HL-60 (cell line): Measurements from ENCODE around the gene CNIH3.
"Not testable (repeated sequence)": the region's sequence is repeated elsewhere in the genome, so short reads cannot be mapped to it uniquely, and the experiment has no call there.

ENCODE experiments used
- DNase-seq, 2 experiments: peaks; one replicate each; pipeline ENCODE4 v3.0.0-alpha.2; 2010 to 2020; ENCODE audit warnings: low read depth in 1 of 2, low spot score in 1 of 2
- H3K27ac ChIP-seq: fragments of 250-450 bp; sonication (Bioruptor Pico); replicated peaks from 2 replicates; pipeline ENCODE4 v1.5.1; 2020; ENCODE audit warnings: mild to moderate bottlenecking, moderate library complexity
- H3K27me3 ChIP-seq: fragments of 250-450 bp; sonication (Bioruptor Pico); 2 replicates; pipeline ENCODE4 v1.5.1; 2021; ENCODE audit warnings: mild to moderate bottlenecking, moderate library complexity; ENCODE audit not compliant: insufficient read depth, poor library complexity, severe bottlenecking
- H3K4me3 ChIP-seq: replicated peaks from 2 replicates; pipeline ENCODE4 v1.5.1; 2011; ENCODE audit warnings: mild to moderate bottlenecking, control low read depth, low read length; ENCODE audit not compliant: insufficient read depth
- GABPA ChIP-seq: IDR thresholded peaks from 2 replicates; pipeline ENCODE4 v1.6.1; 2012; ENCODE audit warnings: low read depth
- POLR2AphosphoS5 ChIP-seq: IDR thresholded peaks from 2 replicates; pipeline ENCODE4 v1.6.1; 2012; ENCODE audit warnings: low read depth
- SPI1 ChIP-seq: IDR thresholded peaks from 2 replicates; pipeline ENCODE4 v1.6.1; 2012; ENCODE audit warnings: low read depth, mild to moderate bottlenecking, borderline replicate concordance
- long read RNA-seq: library from polyadenylated mRNA; unstranded; transcript quantifications from one replicate; pipeline ENCODE4 v2.0.0, GENCODE V29; 2020
- TF ChIP-seq, protein P1 (sequence below): IDR thresholded peaks from one replicate; pipeline ENCODE4 v1.5.1; 2011; ENCODE audit warnings: low read length, control low read depth, inconsistent platforms; ENCODE audit not compliant: insufficient read depth
- TF ChIP-seq, protein P2 (sequence below): IDR thresholded peaks from 2 replicates; pipeline ENCODE4 v1.6.1; 2012; ENCODE audit warnings: low read depth; ENCODE audit not compliant: insufficient replicate concordance

CNIH3 gene
- long read RNA-seq, transcript CNIH3-201 (6 exons, 2,558 nt): major isoform, 5 of 13 reads
- long read RNA-seq, partial matches to known transcripts: 0 of 13 reads
- long read RNA-seq, other reads (novel, unspliced or antisense): 8 of 13 reads

DNA sequence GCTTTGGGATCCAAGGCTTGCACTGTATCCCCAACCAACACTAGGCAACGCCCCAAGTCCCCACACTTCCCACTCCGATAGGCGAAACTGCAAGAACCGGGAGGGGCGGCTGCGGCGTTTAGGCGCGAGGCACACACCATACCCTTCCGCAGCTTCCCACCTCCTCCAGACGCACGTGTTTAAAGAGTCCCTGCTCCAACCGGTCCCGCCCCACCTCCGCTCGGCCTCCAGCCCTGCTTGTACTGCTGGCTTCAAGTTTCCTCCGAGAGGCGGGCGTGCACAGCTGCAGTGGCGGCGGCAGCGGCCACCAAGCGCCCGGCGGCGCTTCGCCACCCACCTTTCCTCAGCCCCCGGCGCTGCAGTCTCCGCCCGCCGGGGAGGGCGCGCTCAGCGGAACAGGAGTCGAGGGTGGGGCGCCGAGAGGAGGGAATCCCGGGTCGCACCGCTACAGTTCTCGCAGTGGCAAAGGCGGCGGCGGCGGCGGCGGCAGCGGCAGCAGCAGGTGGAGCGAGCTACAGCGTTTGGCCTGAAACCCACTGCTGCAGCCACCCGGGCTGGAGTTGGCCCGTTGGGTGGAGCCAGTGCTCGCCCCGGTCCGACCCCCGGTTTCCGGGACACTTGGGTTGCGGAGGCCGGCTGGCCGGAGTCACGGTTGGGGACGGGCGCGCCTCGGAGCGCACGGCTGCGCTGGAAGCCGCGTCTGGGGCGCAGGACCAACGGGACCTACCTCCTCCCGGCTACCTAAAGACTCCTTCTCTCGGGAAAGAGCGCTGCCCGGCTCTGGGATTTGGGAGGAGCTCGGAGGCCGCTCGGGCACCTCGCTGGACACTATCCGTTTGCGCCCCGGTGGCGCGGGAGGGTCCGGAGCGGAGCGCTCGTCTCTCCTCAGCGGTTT lies at the start of gene CNIH3:
Gene CNIH3 (plus strand): TSS at position 457 of the 895 bp plus-strand sequence. CDS start 858 bp downstream, outside the sequence.
- TF ChIP-seq, protein P1, sequence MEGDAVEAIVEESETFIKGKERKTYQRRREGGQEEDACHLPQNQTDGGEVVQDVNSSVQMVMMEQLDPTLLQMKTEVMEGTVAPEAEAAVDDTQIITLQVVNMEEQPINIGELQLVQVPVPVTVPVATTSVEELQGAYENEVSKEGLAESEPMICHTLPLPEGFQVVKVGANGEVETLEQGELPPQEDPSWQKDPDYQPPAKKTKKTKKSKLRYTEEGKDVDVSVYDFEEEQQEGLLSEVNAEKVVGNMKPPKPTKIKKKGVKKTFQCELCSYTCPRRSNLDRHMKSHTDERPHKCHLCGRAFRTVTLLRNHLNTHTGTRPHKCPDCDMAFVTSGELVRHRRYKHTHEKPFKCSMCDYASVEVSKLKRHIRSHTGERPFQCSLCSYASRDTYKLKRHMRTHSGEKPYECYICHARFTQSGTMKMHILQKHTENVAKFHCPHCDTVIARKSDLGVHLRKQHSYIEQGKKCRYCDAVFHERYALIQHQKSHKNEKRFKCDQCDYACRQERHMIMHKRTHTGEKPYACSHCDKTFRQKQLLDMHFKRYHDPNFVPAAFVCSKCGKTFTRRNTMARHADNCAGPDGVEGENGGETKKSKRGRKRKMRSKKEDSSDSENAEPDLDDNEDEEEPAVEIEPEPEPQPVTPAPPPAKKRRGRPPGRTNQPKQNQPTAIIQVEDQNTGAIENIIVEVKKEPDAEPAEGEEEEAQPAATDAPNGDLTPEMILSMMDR: no peak
- peak; percentile 1; the same call in 1 of the 2 replicates for TF ChIP-seq SPI1
- TF ChIP-seq POLR2AphosphoS5: peak; percentile 21; the same call in 1 of the 2 replicates
- H3K27ac ChIP-seq: no peak within 1 kb of the TSS
- H3K4me3 ChIP-seq: peak within 1 kb of the TSS; percentile 40
- peaks cover 47% of the 10 kb centered on the region for H3K27me3 ChIP-seq
- peak; percentile 28 to 42 for DNase-seq

DNA sequence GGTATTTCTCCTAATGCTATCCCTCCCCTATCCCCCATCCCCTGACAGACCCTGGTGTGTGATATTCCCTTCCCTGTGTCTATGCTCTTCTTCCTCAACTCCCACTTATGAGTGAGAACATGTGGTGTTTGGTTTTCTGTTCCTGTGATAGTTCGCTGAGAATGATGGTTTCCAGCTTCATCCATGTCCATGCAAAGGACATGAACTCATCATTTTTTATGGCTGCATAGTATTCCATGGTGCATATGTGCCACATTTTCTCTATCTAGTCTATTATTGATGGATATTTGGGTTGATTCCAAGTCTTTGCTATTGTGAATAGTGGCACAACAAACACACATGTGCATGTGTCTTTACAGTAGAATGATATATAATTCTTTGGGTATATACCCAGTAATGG lies 49.6 kb upstream of the CNIH3 start:
- H3K27me3 ChIP-seq, H3K4me3 ChIP-seq, DNase-seq, H3K27ac ChIP-seq: not testable (repeated sequence)

DNA sequence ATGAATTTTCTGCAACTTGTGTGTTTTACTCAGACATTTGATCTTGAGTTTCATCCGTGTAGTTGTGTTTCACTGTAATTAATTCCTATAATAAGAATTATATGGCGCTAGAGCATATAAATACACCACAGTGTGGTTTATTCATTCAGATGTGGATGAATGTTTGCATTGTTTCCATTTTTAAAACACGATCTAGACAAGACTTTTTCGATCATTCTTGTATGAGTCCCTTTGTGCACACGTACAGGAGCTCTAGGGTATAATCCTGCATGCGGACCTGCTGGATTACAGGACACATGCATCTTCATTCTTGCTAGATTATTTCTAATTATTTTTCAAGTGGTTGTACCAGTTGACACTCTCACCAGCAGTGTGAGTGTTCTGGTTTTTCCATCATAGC lies 46.8 kb upstream of the CNIH3 start:
- TF ChIP-seq SPI1: no peak
- TF ChIP-seq, protein P1: no peak
- TF ChIP-seq POLR2AphosphoS5: no peak
- TF ChIP-seq, protein P2, sequence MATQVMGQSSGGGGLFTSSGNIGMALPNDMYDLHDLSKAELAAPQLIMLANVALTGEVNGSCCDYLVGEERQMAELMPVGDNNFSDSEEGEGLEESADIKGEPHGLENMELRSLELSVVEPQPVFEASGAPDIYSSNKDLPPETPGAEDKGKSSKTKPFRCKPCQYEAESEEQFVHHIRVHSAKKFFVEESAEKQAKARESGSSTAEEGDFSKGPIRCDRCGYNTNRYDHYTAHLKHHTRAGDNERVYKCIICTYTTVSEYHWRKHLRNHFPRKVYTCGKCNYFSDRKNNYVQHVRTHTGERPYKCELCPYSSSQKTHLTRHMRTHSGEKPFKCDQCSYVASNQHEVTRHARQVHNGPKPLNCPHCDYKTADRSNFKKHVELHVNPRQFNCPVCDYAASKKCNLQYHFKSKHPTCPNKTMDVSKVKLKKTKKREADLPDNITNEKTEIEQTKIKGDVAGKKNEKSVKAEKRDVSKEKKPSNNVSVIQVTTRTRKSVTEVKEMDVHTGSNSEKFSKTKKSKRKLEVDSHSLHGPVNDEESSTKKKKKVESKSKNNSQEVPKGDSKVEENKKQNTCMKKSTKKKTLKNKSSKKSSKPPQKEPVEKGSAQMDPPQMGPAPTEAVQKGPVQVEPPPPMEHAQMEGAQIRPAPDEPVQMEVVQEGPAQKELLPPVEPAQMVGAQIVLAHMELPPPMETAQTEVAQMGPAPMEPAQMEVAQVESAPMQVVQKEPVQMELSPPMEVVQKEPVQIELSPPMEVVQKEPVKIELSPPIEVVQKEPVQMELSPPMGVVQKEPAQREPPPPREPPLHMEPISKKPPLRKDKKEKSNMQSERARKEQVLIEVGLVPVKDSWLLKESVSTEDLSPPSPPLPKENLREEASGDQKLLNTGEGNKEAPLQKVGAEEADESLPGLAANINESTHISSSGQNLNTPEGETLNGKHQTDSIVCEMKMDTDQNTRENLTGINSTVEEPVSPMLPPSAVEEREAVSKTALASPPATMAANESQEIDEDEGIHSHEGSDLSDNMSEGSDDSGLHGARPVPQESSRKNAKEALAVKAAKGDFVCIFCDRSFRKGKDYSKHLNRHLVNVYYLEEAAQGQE: no peak

DNA sequence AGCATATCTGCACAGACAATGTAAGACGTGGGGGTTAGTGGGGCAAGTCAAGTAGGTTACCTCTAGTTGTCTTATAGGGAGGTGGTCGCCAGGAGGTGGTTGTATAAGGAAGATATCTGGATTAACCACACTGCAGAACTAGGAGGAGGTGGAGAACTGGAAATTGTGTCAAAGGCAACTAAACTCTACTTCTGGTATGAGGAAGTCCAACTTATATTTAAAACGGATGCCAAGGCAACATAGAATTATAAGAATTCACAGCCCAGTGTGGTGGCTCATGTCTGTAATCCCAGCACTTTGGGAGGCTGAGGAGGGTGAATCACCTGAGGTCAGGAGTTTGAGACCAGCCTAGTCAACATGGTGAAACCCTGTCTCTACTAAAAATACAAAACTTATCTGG lies 44.1 kb upstream of the CNIH3 start:
- H3K4me3 ChIP-seq, H3K27me3 ChIP-seq, DNase-seq, H3K27ac ChIP-seq: not testable (repeated sequence)
- peak; percentile 36; the same call in 1 of the 2 replicates for TF ChIP-seq SPI1

More for the DNA sequence above, 46.8 kb upstream of the CNIH3 start:
- no peak for DNase-seq
- Histone ChIP-seq H3K27me3 (no peaks in the 10 kb centered on the region), H3K4me3 (no peak overlapping the region), H3K27ac (no peak overlapping the region)

DNA sequence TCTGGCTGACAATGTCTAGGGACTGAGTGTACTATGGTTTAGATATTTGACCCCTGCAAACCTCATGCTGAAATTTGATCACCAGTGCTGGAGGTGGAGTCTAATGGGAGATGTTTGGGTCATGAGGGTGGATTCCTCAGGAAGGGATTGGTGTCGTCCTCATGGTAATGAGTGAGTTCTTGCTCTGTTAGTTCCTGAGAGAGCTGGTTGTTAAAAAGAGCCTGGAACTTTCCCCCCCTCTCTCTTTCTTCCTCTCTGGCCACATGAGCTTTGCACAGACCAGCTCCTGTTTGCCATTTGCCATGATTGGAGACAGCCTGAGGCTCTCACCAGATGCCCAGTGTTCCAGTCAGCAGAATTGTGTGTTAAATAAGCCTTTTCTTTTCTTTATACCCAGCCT lies 36.6 kb upstream of the CNIH3 start:
- DNase-seq: no peak
- Histone ChIP-seq H3K4me3 (no peak overlapping the region), H3K27ac (no peak overlapping the region), H3K27me3 (no peaks in the 10 kb centered on the region)
- no peak for TF ChIP-seq GABPA
- TF ChIP-seq POLR2AphosphoS5: no peak
- TF ChIP-seq, protein P1: no peak
- TF ChIP-seq, protein P2: no peak
- no peak for TF ChIP-seq SPI1
